ENCODE data around the gene SNX17. TPM values are rescaled to one million over a fixed set of nuclear protein-coding genes. Genes with fewer than 3 reads are reported as not detected.

The SNX17 gene
- total and polyA plus RNA-seq, 2 of the 4 experiments (the other 2 are of a cell fraction), result 102 to 130 TPM

- peak overlapping the region; percentile 97 for H2AK9ac ChIP-seq (replicated peaks; ENCODE audit: low read depth, low read length, poor library complexity)
- peak overlapping the region; percentile 63 for H3K4me3 ChIP-seq (ENCODE audit: insufficient read depth, low read depth, low read length)
- H3K9me3 ChIP-seq (ENCODE audit: control insufficient read depth, insufficient read depth, low read length), result no peaks in the 10 kb centered on the region
- H3K18ac ChIP-seq (ENCODE audit: low read depth, low read length), result no peak overlapping the region
- peaks cover 4% of the 10 kb centered on the region; the same call in 1 of the 2 replicates for H3K9me1 ChIP-seq (ENCODE audit: insufficient read depth, low read length)
- H2AK5ac ChIP-seq (ENCODE audit: low read depth, low read length), result no peak overlapping the region
- intact Hi-C loops (cut with micrococcal nuclease) (loop anchor here (2.0 to 10.0 kb wide), 3 partner anchors 217 to 274 kb away; partner anchors contain the start of genes CCDC121, GPN1, SLC4A1AP and SUPT7L), in situ Hi-C loops (cut with MboI; ENCODE audit: low sequenced_read_pairs) (no loop called here), dilution Hi-C loops (cut with HindIII; ENCODE audit: low sequenced_read_pairs, unreplicated experiment) (no loop called here)
- H2BK15ac ChIP-seq (ENCODE audit: low read depth, low read length), result no peak overlapping the region
- no peak overlapping the region for H2BK5ac ChIP-seq (ENCODE audit: low read depth, low read length, poor library complexity, severe bottlenecking)
- H4K91ac ChIP-seq (ENCODE audit: insufficient read depth, low read depth, low read length), result no peak overlapping the region
- POLR2A ChIA-PET (ENCODE audit: unreplicated experiment), result no interaction called here
- peak overlapping the region; percentile 82 for H2AFZ ChIP-seq (replicated peaks; ENCODE audit: low read length, poor library complexity)
- no peak overlapping the region for H3K56ac ChIP-seq (ENCODE audit: extremely low read depth, insufficient read depth, low read length)
- peak overlapping the region; percentile 99 for H3K4me2 ChIP-seq (ENCODE audit: low read depth, low read length)
- peak; percentile 73 for DNase-seq
- peaks cover 15% of the 10 kb centered on the region for H4K20me1 ChIP-seq (ENCODE audit: insufficient read depth, low read length)
- TF ChIP-seq CTCF (conservative IDR thresholded peaks at IDR 0.05; ENCODE audit: low read depth, low read length) (peak; percentile 70), MXI1 (IDR thresholded peaks at IDR 0.05; ENCODE audit: borderline replicate concordance, low read depth, low read length) (no peak), RCOR1 (IDR thresholded peaks at IDR 0.05; ENCODE audit: insufficient replicate concordance, low read length) (no peak), SMC3 (IDR thresholded peaks at IDR 0.05; ENCODE audit: low read depth, low read length) (peak; percentile 70), RAD21 (IDR thresholded peaks at IDR 0.05; ENCODE audit: low read length) (peak; percentile 62)
- H3K23ac ChIP-seq (ENCODE audit: low read depth, low read length), result peak overlapping the region; percentile 67; the same call in 1 of the 2 replicates
- H3K4me1 ChIP-seq (ENCODE audit: control insufficient read depth, insufficient read depth, low read length), result 0 out of 2 replicates have a peak, but pooled peaks cover 2% of the 10 kb centered on the region
- H3K14ac ChIP-seq (replicated peaks; ENCODE audit: low read depth, low read length), result no peak overlapping the region
- H3K9ac ChIP-seq (ENCODE audit: low read depth, low read length), result peak overlapping the region; percentile 58
- no TSS peak for BruUV-seq (replicated peaks)
- no peak overlapping the region for H4K8ac ChIP-seq (ENCODE audit: low read depth in 2 of 2, low read length in 2 of 2)
- peaks cover 0 to 20% of the 10 kb centered on the region in 2 experiments; a peak in 2 of 4 replicates for H3K79me1 ChIP-seq (ENCODE audit: low read depth in 1 of 2, low read length in 2 of 2)
- H3K27ac ChIP-seq (ENCODE audit: insufficient read depth, low read length), result no peak overlapping the region
- no peaks in the 10 kb centered on the region for H3K27me3 ChIP-seq (ENCODE audit: control insufficient read depth, insufficient read depth, low read length)
- peaks cover 3% of the 10 kb centered on the region; the same call in 1 of the 2 replicates for H3K36me3 ChIP-seq (ENCODE audit: control insufficient read depth, insufficient read depth, low read length)
- CTCF ChIA-PET, result interaction anchor here (0.6 to 1.2 kb wide), 6 partner anchors 17 to 275 kb away, joined by 3 to 6 read pairs (median 4); partner anchors contain the start of gene NRBP1
- no peak overlapping the region for H2BK120ac ChIP-seq (ENCODE audit: low read depth, low read length)
- ATAC-seq (ENCODE audit: low read depth), result 0 out of 2 replicates have a peak, but pooled peaks have one; percentile 16
- no peak overlapping the region for H2BK20ac ChIP-seq (ENCODE audit: low read depth, low read length)
- WGBS, 2 experiments (ENCODE audit: extremely low coverage in 2 of 2, insufficient read length in 1 of 2), result no CpG with 5 or more reads among the region's 16 CpGs
- no peak overlapping the region for H3K4ac ChIP-seq (ENCODE audit: low read depth, low read length)
- no peak overlapping the region for H4K5ac ChIP-seq (ENCODE audit: low read depth, low read length)
Observed at GRCh38 chr2:27407798-27408491, 37.5 kb downstream of the SNX17 start.

All from IMR-90 (cell line).